Smooth muscle cell of the pulmonary artery (primary cell): Measurements from ENCODE around the gene ZCWPW1. TPM values are rescaled to one million over a fixed set of nuclear protein-coding genes. Genes with fewer than 3 reads are reported as not detected.

Source experiments
- total RNA-seq: library from RNA; depleted of rRNA; stranded (reverse); fragments of >200 nt; gene quantifications from 2 replicates; pipeline ENCODE4 v1.2.3, GENCODE V29; 2014

Gene ZCWPW1, protein sequence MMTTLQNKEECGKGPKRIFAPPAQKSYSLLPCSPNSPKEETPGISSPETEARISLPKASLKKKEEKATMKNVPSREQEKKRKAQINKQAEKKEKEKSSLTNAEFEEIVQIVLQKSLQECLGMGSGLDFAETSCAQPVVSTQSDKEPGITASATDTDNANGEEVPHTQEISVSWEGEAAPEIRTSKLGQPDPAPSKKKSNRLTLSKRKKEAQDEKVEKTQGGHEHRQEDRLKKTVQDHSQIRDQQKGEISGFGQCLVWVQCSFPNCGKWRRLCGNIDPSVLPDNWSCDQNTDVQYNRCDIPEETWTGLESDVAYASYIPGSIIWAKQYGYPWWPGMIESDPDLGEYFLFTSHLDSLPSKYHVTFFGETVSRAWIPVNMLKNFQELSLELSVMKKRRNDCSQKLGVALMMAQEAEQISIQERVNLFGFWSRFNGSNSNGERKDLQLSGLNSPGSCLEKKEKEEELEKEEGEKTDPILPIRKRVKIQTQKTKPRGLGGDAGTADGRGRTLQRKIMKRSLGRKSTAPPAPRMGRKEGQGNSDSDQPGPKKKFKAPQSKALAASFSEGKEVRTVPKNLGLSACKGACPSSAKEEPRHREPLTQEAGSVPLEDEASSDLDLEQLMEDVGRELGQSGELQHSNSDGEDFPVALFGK
- 1.0 and 1.4 TPM in 2 replicates for total RNA-seq

DNA sequence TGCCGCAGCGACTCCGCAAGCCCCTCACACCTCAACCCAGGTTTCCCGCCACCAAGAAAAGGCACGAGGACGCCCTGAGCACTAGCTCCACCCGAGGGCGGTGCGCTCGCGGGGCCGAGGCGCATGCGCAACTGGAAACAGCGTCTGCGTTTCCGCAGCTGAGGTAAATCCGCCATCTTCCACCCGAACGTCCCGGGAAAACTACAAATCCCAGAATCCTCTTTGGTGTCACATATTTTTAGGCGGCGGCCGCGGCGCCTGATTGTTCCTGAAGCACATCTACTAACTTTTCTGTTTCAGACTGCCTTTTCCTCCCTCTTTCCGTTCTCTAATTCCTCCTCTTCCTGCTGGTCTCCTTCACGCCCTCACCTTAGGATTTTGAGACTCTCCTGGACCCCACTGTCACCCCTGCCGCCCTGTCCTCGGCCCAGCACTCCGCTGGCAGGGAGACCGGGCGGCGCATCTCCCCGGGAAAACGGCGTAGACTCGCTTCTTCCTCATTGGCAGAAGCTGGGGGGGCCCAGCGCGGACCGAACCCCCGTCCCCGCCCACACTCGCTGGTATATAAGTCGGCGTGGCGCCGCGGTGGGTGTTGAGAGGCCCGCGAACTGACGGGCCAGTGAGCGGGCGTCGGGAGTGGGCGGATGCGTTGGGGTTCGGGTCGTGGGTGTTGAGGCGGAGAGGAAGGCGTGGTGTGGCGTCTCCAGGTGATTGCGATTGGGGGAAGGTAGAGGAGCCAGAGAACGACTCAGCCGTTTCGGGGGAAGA is at the start of gene ZCWPW1:
Gene ZCWPW1, minus strand, starts transcription at position 505 of the 768 bp plus-strand sequence. CDS start 8,054 bp downstream, outside the sequence.

DNA sequence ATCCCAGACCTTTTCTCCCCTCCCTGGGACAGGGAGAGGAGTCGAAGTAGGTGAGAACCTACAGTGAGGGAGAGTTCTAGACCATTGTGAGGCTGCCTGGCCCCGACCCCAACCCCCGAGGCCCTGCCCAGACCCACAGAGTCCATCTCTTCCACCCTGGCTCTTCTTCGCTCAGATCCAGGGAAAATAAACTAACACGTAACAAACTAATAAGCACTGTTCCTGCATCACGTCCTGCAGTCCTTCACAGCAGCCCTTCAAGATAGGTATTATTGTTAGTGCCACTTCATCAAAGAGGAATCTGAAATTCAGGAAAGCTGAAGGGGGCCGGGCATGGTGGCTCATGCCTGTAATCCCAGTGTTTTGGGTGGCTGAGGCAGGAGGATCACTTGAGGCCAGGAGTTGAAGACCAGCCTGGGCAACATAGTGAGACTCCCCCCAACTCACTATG is 35.7 kb upstream of the ZCWPW1 start, which contains the start of gene SPACDR:
Gene SPACDR, minus strand, starts transcription at position 51 of the 451 bp plus-strand sequence. CDS start 235 bp downstream, outside the sequence.

DNA sequence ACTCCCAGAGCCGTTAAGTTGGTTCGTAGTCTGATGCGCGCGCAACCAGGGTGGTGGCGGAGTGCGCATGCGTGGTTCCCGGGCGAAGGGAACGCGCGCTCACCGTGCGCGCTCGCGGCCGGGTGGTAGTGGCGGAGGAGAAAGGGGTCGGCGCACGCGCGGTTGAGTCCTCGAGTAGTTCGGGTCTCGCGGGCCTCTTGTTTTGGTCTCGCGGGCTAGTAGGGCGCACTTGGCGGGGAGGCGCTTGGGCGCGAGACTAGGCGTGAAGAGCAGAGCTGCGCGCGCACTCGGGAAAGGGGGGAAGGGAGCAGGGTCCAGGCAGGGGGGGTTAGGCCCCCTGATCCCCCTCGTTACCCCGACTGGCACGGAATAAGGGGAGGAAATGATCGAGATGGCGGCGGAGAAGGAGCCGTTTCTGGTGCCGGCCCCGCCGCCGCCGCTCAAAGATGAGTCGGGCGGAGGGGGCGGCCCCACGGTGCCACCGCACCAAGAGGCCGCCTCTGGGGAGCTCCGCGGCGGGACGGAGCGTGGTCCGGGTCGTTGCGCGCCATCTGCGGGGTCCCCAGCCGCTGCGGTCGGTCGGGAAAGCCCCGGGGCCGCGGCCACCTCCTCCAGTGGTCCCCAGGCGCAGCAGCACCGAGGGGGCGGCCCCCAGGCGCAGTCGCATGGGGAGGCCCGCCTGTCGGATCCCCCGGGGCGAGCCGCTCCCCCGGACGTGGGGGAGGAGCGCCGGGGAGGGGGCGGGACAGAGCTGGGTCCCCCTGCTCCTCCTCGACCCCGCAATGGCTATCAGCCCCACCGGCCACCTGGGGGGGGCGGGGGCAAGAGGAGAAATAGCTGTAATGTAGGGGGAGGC is 1.4 kb upstream of the ZCWPW1 start, which contains the start of gene MEPCE:
Gene MEPCE, plus strand, starts transcription at position 195 of the 856 bp plus-strand sequence. Its CDS starts 188 bp downstream, at position 383.

DNA sequence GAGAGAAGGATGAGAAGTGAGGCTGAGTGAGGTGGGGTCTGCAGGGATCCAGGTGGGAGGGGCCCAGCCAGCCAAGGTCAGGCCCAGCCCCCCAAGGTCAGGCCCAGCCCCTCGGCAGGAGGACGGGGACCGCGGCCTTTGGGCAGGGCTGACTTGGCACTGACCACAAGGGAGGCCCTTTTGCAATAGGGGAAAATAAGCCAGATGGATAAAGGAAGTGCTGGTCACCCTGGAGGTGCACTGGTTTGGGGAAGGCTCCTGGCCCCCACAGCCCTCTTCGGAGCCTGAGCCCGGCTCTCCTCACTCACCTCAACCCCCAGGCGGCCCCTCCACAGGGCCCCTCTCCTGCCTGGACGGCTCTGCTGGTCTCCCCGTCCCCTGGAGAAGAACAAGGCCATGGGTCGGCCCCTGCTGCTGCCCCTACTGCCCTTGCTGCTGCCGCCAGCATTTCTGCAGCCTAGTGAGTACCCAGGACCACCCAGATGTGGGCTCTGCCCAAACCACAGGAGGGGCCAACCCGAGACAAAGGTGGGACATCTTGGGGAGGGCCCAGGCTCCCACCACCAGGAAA is 55.2 kb downstream of the ZCWPW1 start, which contains the start of gene PILRA:
Gene PILRA, plus strand, starts transcription at position 227 of the 571 bp plus-strand sequence. Its CDS starts 170 bp downstream, at position 397.

DNA sequence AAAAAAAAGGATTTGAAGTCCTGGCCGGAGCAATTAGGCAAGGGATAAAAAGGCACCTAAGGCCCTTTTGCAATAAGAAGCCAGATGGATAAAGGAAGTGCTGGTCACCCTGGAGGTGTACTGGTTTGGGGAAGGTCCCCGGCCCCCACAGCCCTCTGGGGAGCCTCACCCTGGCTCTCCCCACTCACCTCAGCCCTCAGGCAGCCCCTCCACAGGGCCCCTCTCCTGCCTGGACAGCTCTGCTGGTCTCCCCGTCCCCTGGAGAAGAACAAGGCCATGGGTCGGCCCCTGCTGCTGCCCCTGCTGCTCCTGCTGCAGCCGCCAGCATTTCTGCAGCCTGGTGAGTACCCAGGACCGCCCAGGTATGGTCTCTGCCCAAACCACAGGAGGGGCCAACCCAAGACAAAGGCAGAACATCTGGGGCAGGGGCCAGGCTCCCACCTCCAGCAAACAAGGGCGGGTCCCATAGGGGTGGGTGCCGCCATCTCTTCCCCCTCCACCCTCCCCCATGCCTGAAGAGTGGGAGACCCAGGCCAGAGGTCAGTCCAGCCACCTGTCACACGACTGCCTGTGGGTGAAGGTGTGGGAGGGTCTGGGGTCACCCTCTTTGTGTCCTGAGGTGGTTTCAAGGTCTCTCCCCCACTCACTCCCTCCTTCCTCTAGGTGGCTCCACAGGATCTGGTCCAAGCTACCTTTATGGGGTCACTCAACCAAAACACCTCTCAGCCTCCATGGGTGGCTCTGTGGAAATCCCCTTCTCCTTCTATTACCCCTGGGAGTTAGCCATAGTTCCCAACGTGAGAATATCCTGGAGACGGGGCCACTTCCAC is 70.3 kb downstream of the ZCWPW1 start, which contains the start of gene PILRB:
Gene PILRB, plus strand, starts transcription at position 91 of the 830 bp plus-strand sequence. Its CDS starts 186 bp downstream, at position 277.

Other genes starting within 250 kb of the ZCWPW1 start
- gene PVRIG, start 208.8 kb downstream of the ZCWPW1 start, total RNA-seq, result not detected in 2 replicates
- gene SPDYE3, start 121.0 kb downstream of the ZCWPW1 start, total RNA-seq, result not detected in 2 replicates
- gene PILRB, start 70.6 kb downstream of the ZCWPW1 start, total RNA-seq, result 5.7 and 7.8 TPM in 2 replicates
- gene PILRA, start 55.2 kb downstream of the ZCWPW1 start, total RNA-seq, result 0.26 TPM in 1 of 2 replicates, not detected in the other
- 26.9 and 30.4 TPM in 2 replicates for gene MEPCE, start 1.1 kb upstream of the ZCWPW1 start, total RNA-seq
- gene PPP1R35, start 7.8 kb upstream of the ZCWPW1 start, total RNA-seq, result 11.1 and 14.1 TPM in 2 replicates
- 0.65 and 0.96 TPM in 2 replicates for gene SPACDR, start 35.6 kb upstream of the ZCWPW1 start, total RNA-seq
- gene TSC22D4, start 50.5 kb upstream of the ZCWPW1 start, total RNA-seq, result 20.6 and 21.5 TPM in 2 replicates
- gene NYAP1, start 55.2 kb upstream of the ZCWPW1 start, total RNA-seq, result 1.4 and 2.3 TPM in 2 replicates
- 5.6 and 6.9 TPM in 2 replicates for gene AGFG2, start 110.5 kb upstream of the ZCWPW1 start, total RNA-seq
- gene SAP25, start 145.2 kb upstream of the ZCWPW1 start, total RNA-seq, result 0.13 TPM in 1 of 2 replicates, not detected in the other
- gene LRCH4, start 157.4 kb upstream of the ZCWPW1 start, total RNA-seq, result 9.7 and 11.7 TPM in 2 replicates
- gene FBXO24, start 157.6 kb upstream of the ZCWPW1 start, total RNA-seq, result 0.13 and 0.20 TPM in 2 replicates
- 167 and 207 TPM in 2 replicates for gene PCOLCE, start 173.7 kb upstream of the ZCWPW1 start, total RNA-seq
- gene MOSPD3, start 183.8 kb upstream of the ZCWPW1 start, total RNA-seq, result 9.8 and 10.2 TPM in 2 replicates
- 1.9 and 2.2 TPM in 2 replicates for gene TFR2, start 212.8 kb upstream of the ZCWPW1 start, total RNA-seq
- gene ACTL6B, start 227.7 kb upstream of the ZCWPW1 start, total RNA-seq, result not detected in 2 replicates
- gene GNB2, start 245.0 kb upstream of the ZCWPW1 start, total RNA-seq, result 134 and 142 TPM in 2 replicates